SK-N-MC (cell line): ENCODE data around the gene CAPN5.
"Not testable (repeated sequence)": the region's sequence is repeated elsewhere in the genome, so short reads cannot be mapped to it uniquely, and the experiment has no call there.

ENCODE experiments used
- DNase-seq: peaks from one replicate; pipeline ENCODE4 v3.0.0-alpha.2; 2011; ENCODE audit warnings: low read depth, low spot score
- H3K27ac ChIP-seq: fragments of 200-600 bp; sonication (generic); 2 replicates; pipeline ENCODE4 v1.5.1; 2016; ENCODE audit warnings: mixed run types
- H3K36me3 ChIP-seq: fragments of 200-600 bp; sonication (generic); 2 replicates; pipeline ENCODE4 v1.6.1; 2017; ENCODE audit warnings: antibody characterized with exemption, low read length, mixed read lengths; ENCODE audit not compliant: insufficient read depth
- H3K4me3 ChIP-seq: fragments of 200-600 bp; sonication (generic); 2 replicates; pipeline ENCODE4 v1.5.1; 2016
- H3K9ac ChIP-seq: fragments of 200-600 bp; sonication (generic); 2 replicates; pipeline ENCODE4 v1.8.0; 2017; ENCODE audit warnings: mixed run types, mixed read lengths; ENCODE audit not compliant: insufficient read length
- H3K9me3 ChIP-seq: fragments of 200-600 bp; sonication (generic); 2 replicates; pipeline ENCODE4 v1.6.1; 2017; ENCODE audit warnings: low read depth, mild to moderate bottlenecking, antibody characterized with exemption, low read length, moderate library complexity, mixed read lengths
- EZH2 ChIP-seq: fragments of 200-600 bp; sonication (generic); IDR thresholded peaks from one replicate; pipeline ENCODE4 v1.6.1; 2017; ENCODE audit warnings: antibody characterized with exemption
- FOXP2 ChIP-seq: optimal IDR thresholded peaks from 2 replicates; pipeline ENCODE3; 2011; ENCODE audit warnings: mild to moderate bottlenecking, moderate library complexity; ENCODE audit not compliant: insufficient read depth; ENCODE audit errors: extremely low read length, control extremely low read depth
- POLR2AphosphoS5 ChIP-seq: IDR thresholded peaks from 2 replicates; pipeline ENCODE4 v1.6.1; 2012; ENCODE audit warnings: mild to moderate bottlenecking, low read depth, low read length, borderline replicate concordance

CAPN5 gene

DNA sequence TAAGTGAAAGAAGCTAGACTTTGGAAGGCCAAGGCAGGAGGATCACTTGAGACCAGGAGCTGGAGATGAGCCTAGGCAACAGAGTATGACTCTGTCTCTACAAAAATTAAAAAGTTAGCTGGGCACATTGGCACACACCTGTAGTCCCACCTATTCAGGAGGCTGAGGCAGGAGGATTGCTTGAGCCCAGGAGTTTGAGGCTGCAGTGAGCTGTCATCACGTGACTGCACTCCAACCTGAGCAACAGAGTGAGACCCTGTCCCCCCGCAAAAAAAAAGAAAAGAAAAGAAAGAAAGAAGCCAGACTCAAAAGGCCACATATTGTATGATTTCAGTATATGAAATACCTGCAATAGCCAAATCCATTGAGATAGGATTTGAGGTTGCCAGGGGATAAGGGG is 7.9 kb upstream of the CAPN5 start:
- Histone ChIP-seq H3K9ac (no peak overlapping the region), H3K27ac (no peak overlapping the region), H3K4me3 (no peak overlapping the region), H3K36me3 (no peaks in the 10 kb centered on the region), H3K9me3 (no peaks in the 10 kb centered on the region)
- DNase-seq: no peak
- TF ChIP-seq POLR2AphosphoS5 (no peak), FOXP2 (no peak), EZH2 (no peak)

DNA sequence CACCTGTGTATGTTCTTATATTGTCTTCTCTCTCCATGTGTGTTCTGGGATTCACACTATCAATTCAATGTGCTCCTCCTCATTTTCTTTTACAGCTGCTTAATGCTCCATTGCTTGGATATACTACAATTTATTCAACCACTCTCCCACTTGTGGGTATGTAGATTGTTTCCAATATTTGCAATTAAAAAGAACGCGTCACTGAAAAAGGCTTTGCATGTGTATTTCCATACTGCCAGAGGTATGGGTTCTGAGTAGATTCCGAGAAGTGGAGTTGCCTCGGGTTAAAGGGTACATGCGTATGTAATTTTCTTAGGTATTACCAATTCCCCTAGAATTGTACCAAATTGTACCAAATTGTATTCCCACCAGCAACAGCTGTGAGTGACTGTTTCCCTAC is 7.0 kb upstream of the CAPN5 start:
- no peak overlapping the region for H3K27ac ChIP-seq
- H3K4me3 ChIP-seq: no peak overlapping the region
- DNase-seq: no peak
- no peaks in the 10 kb centered on the region for H3K9me3 ChIP-seq
- TF ChIP-seq FOXP2 (no peak), POLR2AphosphoS5 (no peak), EZH2 (no peak)
- H3K36me3 ChIP-seq: no peaks in the 10 kb centered on the region
- no peak overlapping the region for H3K9ac ChIP-seq

DNA sequence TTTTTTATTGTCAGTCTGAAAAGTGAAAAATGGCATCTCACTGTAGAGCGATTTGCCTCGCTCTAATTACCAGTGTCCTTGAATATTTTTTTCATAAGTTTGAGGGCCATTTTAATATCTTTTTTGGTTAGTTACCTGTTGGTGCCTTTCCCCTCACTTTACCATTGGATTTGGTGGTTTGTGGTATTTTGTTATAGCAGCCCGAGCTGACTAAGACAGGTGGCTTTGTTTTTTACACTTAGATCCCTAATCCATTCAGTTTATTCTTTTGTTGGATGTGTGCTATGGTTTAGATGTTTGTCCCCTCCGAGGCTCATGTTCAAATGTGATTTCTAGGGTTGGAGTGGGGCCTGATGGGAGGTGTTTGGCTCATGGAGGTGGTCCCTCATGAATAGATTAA is 6.5 kb upstream of the CAPN5 start:
- no peak overlapping the region for H3K4me3 ChIP-seq
- H3K9me3 ChIP-seq: no peaks in the 10 kb centered on the region
- TF ChIP-seq POLR2AphosphoS5 (no peak), EZH2 (no peak), FOXP2 (no peak)
- no peak for DNase-seq
- H3K36me3 ChIP-seq: no peaks in the 10 kb centered on the region
- no peak overlapping the region for H3K9ac ChIP-seq
- no peak overlapping the region for H3K27ac ChIP-seq

DNA sequence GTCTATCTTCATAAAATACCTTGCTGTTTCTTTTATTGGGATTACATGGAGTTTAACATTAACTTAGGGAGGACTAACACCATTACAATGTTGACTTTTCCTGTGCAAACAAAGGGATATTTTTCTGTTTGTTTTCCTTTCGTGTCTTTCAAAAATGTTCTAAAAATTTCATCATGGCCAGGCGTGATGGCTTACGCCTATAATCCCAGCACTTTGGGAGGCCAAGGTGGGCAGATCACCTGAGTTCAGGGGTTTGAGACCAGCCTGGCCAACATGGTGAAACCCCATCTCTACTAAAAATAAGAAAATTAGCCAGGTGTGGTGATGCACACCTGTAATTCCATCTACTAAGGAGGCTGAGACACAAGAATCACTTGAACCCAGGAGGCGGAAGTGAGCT is 5.5 kb upstream of the CAPN5 start:
- H3K4me3 ChIP-seq, H3K27ac ChIP-seq, DNase-seq, H3K9me3 ChIP-seq, H3K9ac ChIP-seq, H3K36me3 ChIP-seq: not testable (repeated sequence)

DNA sequence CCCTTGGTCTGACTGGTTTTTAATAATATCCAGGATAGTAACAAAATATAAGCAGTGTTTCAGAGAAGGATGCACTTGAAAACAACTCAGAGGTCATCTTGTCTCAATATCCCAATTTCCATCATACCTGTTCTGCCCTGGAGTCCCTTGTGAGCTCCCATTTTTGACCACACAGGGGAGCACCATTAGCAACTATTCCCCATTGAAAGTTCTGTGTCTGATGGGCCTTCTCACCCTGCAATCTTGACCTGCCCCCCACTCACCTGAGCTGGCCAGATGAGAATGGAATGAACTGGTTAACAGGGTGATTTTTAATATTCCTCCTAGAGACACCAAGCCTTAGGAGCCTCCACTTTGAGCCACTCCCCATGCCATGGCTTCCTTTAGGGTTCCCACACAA is 3.8 kb upstream of the CAPN5 start:
- no peak for TF ChIP-seq EZH2
- no peak for TF ChIP-seq POLR2AphosphoS5
- no peak for TF ChIP-seq FOXP2

DNA sequence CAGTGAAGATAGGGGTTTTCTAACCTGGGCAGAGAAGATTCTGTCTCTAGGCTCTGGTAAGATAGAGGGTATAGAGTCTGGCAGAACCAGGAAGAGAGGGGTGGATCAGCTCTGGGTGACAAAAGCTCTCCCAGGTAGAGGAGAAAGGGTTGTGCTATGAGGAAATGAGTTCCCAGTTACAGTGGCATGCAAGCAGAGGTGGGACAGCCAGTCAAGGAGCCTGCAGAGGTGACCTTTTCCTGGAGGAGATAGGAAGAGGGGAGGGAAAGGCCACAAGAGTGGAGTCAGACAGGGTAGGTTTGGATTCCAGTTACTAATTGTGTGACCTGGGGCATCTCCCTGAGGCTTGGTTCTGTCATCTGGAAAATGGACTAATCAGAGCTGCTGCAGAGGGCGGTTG is 3.4 kb upstream of the CAPN5 start:
- Histone ChIP-seq H3K36me3 (no peaks in the 10 kb centered on the region), H3K9ac (no peak overlapping the region), H3K4me3 (no peak overlapping the region), H3K9me3 (no peaks in the 10 kb centered on the region), H3K27ac (no peak overlapping the region)
- TF ChIP-seq FOXP2 (no peak), EZH2 (no peak), POLR2AphosphoS5 (no peak)
- no peak for DNase-seq

More for the DNA sequence above, 3.8 kb upstream of the CAPN5 start:
- DNase-seq: no peak
- Histone ChIP-seq H3K4me3 (no peak overlapping the region), H3K27ac (no peak overlapping the region), H3K9me3 (no peaks in the 10 kb centered on the region), H3K36me3 (no peaks in the 10 kb centered on the region), H3K9ac (no peak overlapping the region)

DNA sequence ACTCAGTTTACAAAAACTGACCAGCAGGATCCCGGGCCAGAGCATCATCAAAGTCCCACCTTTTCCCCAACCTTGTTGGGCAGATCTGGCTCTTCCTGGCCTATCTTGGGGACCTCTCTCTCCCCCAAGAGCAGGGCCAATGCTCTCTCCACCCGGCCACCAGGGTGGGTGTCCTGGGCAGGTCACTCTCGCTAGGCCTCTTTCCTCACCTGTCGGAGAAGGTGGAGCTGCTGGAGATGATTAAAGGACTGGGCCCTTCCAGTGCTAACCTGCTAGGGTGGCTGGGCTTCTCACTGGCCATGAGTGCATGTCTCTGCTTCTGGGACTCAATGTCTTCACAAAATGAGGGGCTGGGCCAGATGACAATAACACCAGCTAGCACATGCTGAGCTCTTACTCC is 2.9 kb upstream of the CAPN5 start:
- TF ChIP-seq POLR2AphosphoS5 (no peak), FOXP2 (no peak), EZH2 (no peak)
- Histone ChIP-seq H3K9ac (no peak overlapping the region), H3K27ac (no peak overlapping the region), H3K4me3 (no peak overlapping the region), H3K36me3 (no peaks in the 10 kb centered on the region), H3K9me3 (no peaks in the 10 kb centered on the region)
- DNase-seq: no peak

DNA sequence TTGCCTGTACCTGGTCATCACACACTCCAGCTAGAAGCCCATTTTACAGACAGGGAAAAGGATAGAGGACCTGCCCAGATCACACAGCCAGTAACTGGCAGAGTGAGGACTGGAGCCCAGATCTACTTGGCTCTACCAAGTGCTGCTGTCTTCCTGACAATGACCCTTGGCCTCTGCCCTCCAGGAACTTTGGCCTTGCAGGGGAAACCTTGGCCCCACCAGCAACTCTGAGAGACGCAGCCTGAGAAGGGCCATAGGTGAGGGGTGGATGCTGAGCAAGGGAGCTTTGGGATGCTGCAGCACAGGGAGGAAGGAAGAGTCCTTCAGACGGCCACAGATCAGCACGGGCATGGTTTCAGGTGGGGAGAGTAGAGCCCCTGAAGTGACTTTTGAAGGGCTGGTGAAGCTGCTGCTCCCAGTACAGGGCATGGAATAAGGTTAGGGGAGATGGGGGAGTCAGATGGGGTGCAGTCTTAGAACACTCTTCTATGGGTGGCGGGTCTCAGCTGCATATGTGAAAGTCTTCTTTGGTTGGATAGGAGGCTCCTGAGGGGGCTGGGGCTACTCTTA is 2.0 kb upstream of the CAPN5 start:
- H3K36me3 ChIP-seq: no peaks in the 10 kb centered on the region
- H3K9me3 ChIP-seq: no peaks in the 10 kb centered on the region
- H3K9ac ChIP-seq: no peak overlapping the region
- no peak for DNase-seq
- H3K4me3 ChIP-seq: no peak overlapping the region
- H3K27ac ChIP-seq: no peak overlapping the region
- TF ChIP-seq FOXP2 (no peak), EZH2 (no peak), POLR2AphosphoS5 (no peak)

DNA sequence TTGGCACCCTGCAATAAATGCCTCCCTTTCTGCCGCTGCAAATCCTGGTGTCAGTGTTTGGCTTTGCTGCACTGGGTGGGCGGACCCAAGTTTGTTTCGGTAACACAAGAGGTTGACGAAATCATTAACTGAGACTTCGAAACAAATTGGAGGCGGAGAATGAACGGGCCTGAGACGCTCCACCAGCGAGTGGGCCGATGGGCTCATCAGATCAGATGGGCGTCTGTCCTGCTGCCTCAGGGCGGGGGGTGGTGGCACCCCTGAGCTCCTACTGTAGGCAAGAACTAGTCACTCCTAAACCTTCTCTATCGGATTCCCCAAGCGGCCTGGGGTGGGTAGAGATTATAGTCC is 918 bp upstream of the CAPN5 start:
- Histone ChIP-seq H3K9me3 (no peaks in the 10 kb centered on the region), H3K4me3 (peak overlapping the region; percentile 84), H3K27ac (no peak overlapping the region), H3K9ac (peak overlapping the region; percentile 81), H3K36me3 (no peaks in the 10 kb centered on the region)
- TF ChIP-seq FOXP2 (no peak), POLR2AphosphoS5 (no peak), EZH2 (no peak)
- no peak for DNase-seq
